HG03064 (cell line): Measurements from ENCODE around the gene RMND5B.
"Not testable (repeated sequence)": the region's sequence is repeated elsewhere in the genome, so short reads cannot be mapped to it uniquely, and the experiment has no call there.

ENCODE experiments used
- ATAC-seq: cut with Tn5 transposase; IDR thresholded peaks from one replicate; pipeline ENCODE4 v1.9.1; 2021; ENCODE audit warnings: low read depth; ENCODE audit not compliant: unreplicated experiment

Gene RMND5B

GRCh38 chr5:178127300-178128009 lies 3.4 kb upstream of the RMND5B start:
- ATAC-seq = not testable (repeated sequence)

DNA sequence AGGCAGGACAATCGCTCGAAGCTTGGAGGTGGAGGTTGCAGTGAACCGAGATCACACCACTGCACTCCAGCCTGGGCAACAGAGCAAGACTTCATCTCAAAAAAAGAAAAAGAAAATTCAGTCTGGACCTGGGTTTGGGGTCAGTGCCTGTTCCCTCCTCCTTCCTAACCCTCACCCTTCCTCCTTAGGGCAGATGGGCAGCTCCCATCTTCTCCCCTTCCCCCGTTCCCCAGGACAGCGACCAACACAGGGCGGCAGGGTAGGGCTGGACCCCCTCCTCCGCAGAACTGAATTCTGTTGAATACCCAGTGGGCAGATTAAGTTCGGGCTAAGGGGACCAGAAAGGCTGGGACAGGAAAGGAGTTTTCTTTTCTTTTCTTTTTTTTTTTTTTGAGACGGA lies 1.5 kb upstream of the RMND5B start:
- ATAC-seq = no peak

GRCh38 chr5:178130234-178130575 lies 609 bp upstream of the RMND5B start:
- not testable (repeated sequence) for ATAC-seq

GRCh38 chr5:178131446-178131996 lies 707 bp downstream of the RMND5B start:
- ATAC-seq = no peak

DNA sequence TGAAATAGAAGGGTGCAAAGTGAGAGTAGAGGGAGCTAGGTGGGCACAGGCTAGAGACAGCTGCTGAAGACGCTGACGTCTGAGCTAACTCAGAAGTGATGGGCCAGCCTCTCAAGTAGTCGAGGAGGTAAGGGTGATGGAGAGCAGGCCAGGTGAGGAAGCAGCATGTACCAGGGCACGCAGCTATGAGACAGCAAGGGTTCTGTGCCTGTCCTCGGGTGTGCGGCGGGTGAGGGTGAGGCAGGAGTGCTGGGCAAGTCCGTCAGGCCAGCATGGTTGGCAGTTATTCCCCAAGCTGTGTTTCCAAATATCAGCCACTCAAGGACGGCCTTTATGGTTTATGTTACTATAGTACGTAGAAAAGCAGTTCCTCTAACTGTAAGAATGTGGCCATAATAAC lies 6.2 kb downstream of the RMND5B start:
- no peak for ATAC-seq

GRCh38 chr5:178137991-178138390 lies 7.2 kb downstream of the RMND5B start:
- no peak for ATAC-seq

DNA sequence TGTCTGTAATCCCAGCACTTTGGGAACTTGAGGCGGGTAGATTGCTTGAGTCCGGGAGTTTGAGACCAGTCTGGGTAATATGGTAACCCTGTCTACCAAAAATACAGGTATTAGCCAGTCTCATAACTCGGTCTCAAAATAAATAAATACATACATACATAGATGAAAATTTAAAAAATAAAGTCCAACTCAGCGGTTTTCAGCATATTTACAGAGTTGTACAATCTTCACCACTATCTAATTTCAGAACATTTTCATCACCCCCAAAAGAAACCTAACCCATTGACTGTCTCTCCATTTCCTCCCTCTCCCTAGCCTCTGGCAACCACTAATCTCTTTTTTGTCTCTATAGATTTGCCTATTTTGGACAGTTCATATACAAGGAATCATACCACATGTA lies 10.7 kb downstream of the RMND5B start:
- no peak for ATAC-seq

- no peak for ATAC-seq
Measured at GRCh38 chr5:178142642-178143041, 11.8 kb downstream of the RMND5B start.

- ATAC-seq = no peak
Measured at GRCh38 chr5:178143246-178143645, 12.4 kb downstream of the RMND5B start.

GRCh38 chr5:178143901-178144300 lies 13.1 kb downstream of the RMND5B start:
- ATAC-seq = no peak

DNA sequence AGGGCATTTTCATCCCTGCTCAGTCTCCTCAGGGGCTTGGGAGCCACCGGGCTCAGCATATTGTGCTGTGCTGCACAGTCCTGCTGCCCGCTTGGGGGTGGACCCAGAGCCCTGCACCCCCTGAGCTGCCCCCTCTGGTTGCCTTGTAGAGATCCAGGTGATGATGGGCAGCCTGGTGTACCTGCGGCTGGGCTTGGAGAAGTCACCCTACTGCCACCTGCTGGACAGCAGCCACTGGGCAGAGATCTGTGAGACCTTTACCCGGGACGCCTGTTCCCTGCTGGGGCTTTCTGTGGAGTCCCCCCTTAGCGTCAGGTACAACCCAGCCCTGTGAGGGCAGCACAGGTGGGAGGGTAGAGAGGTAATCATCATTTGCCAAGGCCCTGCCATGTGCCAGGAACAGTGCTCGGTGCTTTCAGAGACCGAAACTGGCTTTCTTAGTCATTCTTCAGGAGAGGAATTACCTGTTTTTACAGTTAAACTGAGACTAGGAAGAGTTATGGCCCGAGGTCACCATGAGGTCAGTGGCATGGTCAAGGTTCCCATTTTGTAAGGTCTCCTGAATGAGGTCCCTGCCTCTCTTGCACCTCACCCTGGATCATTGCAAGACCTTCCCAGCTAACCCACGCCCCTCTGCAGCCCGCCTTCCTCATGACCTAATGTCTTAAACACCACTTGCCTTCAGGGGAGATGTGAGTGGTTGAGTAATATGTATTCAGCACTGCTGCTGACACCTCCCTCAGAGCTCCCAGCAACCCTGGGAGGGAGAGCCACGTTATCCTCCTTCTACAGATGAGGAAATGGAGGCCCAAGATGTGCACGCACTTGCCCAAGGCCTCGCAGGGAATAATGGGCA lies 15.4 kb downstream of the RMND5B start:
- peak; percentile 53 for ATAC-seq

DNA sequence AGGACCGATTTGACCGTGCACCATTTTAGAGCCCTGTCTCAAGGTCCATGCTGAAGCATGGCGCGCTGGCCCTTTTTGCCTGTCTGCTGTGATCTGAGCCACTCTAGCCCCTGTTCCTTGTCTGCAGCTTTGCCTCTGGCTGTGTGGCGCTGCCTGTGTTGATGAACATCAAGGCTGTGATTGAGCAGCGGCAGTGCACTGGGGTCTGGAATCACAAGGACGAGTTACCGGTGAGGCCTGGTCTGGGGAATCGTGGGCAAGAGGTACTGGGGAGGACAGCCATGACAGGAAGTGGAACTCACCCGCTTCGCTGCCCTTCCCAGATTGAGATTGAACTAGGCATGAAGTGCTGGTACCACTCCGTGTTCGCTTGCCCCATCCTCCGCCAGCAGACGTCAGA lies 16.6 kb downstream of the RMND5B start:
- no peak for ATAC-seq

DNA sequence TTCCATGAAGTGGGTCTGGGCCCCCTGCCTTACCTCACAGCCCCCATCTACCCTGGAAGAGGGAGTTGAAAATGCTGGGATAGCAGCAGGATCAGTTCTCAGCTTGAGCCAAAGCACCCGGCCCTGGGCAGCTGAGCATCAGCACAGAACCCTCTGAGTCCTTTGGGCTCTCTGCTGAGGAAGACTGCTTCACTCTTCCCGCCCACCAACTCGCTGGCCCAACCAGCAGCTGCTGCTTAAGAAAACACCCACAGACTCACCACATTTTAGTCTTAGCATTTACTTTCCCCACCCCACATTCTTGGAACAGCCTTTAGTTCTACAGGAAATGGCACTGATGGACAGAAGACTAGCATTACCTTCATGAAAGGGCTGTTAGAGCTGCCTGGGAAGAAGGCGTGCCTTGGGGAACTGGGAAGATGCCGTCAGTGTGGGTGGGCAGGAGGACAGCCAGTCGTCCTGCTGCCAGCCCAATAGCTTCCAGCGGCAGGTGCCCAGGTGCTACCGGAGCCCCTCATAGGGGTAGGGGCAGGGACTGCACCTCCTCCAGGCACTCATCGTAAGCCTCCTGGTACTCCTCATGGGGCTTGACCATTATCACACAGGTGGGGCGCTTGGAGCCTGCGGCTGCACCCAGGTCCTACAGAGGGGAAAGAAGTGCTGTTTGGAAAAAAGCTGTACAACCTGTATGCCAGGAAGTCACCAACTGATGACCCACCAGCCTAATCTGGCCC lies 18.6 kb downstream of the RMND5B start:
- ATAC-seq = no peak

- no peak for ATAC-seq
Measured at GRCh38 chr5:178150977-178151734, 20.3 kb downstream of the RMND5B start.

GRCh38 chr5:178152491-178153444 lies 22.0 kb downstream of the RMND5B start:
- no peak for ATAC-seq

- peak; percentile 98 for ATAC-seq
Measured at GRCh38 chr5:178153530-178154340, 22.9 kb downstream of the RMND5B start, which contains the start of gene NHP2. NHP2 (minus strand) TSS chr5:178153885; CDS start chr5:178153817, 68 bp downstream.

DNA sequence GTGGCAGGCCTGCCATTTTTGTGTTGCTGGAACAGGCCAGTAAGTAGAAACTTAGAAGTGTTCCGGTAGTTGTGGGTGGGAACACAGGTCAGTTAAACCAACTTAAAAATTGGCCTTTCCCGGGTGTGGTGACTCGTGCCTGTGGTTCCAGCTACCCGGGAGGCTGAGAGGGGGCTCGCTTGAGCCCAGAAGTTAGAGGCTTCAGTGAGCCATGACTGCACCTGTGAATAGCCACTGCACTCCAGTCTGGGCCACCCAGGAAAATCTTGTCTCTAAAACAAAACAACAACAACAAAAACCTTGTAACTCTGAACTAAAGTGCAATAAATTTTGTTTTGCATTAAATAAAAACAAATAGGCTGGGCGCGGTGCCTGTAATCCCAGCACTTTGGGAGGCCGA lies 24.3 kb downstream of the RMND5B start:
- ATAC-seq = no peak

DNA sequence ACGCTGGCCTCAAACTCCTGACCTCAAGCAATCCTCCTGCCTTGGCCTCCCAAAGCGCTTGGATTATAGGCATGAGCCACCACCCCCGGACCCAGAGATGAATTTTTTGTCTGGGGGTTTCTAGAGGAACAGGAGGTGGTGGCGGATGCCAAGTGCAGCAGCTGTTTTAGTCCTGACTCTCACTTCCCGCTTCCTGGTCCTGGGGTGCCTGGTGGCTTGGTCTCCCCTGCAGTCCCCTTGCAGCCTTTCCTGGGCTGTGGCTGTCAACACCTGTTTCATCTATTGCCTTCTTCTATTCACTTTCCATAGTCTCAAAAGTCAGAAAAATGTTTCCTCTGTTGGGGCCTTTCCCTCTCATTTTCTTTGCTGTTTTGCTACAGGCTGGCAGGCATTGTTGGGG lies 29.4 kb downstream of the RMND5B start:
- ATAC-seq = no peak
